Right hindlimb (tissue), 1 donor: Measurements from ENCODE around the gene PRDX5.

Experiments
- DNase-seq: peaks from one replicate; pipeline ENCODE4 v3.0.0-alpha.2; 2018

Gene PRDX5

GRCh38 chr11:64317961-64318765 lies at the start of gene PRDX5:
PRDX5 (plus strand) TSS chr11:64318121; CDS start chr11:64318216, 95 bp downstream.
- peak; percentile 98 for DNase-seq

- DNase-seq: no peak
Observed at GRCh38 chr11:64268893-64269539, 48.9 kb upstream of the PRDX5 start.

GRCh38 chr11:64269540-64270220 lies 48.2 kb upstream of the PRDX5 start:
- DNase-seq: peak; percentile 99

- no peak for DNase-seq
Observed at GRCh38 chr11:64275031-64275800, 42.7 kb upstream of the PRDX5 start.

GRCh38 chr11:64275841-64276240 lies 42.1 kb upstream of the PRDX5 start:
- no peak for DNase-seq

GRCh38 chr11:64276653-64277431 lies 41.1 kb upstream of the PRDX5 start:
- no peak for DNase-seq

GRCh38 chr11:64278576-64279190 lies 39.2 kb upstream of the PRDX5 start:
- no peak for DNase-seq

GRCh38 chr11:64281957-64282770 lies 35.8 kb upstream of the PRDX5 start:
- DNase-seq: no peak

GRCh38 chr11:64283092-64283491 lies 34.8 kb upstream of the PRDX5 start:
- no peak for DNase-seq

GRCh38 chr11:64284048-64284961 lies 33.6 kb upstream of the PRDX5 start, which contains the start of gene BAD:
BAD (minus strand) TSS chr11:64284665; CDS start chr11:64284368, 297 bp downstream.
- peak; percentile 97 for DNase-seq

- DNase-seq: peak; percentile 92
Observed at GRCh38 chr11:64284962-64285884, 32.7 kb upstream of the PRDX5 start, which contains the start of gene GPR137. GPR137 (plus strand) TSS chr11:64285848; CDS start chr11:64286525, 677 bp downstream.

- no peak for DNase-seq
Observed at GRCh38 chr11:64285885-64286800, 31.8 kb upstream of the PRDX5 start.

- no peak for DNase-seq
Observed at GRCh38 chr11:64286801-64287159, 31.1 kb upstream of the PRDX5 start.

- DNase-seq: no peak
Observed at GRCh38 chr11:64287676-64288352, 30.1 kb upstream of the PRDX5 start.

- no peak for DNase-seq
Observed at GRCh38 chr11:64288353-64288750, 29.6 kb upstream of the PRDX5 start.

- DNase-seq: no peak
Observed at GRCh38 chr11:64289002-64289564, 28.8 kb upstream of the PRDX5 start.
